WTC11 (cell line): ENCODE data around the gene STUM. TPM values are rescaled to one million over a fixed set of nuclear protein-coding genes. Genes with fewer than 3 reads are reported as not detected.

Source experiments
- ATAC-seq: fragments of 200-7000 bp; cut with Tn5 transposase; 2 replicates; pipeline ENCODE4 v1.10.0; 2021; ENCODE audit warnings: mild to moderate bottlenecking, moderate library complexity
- CTCF ChIA-PET: fragments of 300-600 bp; sonication (Branson Sonifier 250); formaldehyde crosslinking; loops from one replicate; lab custom pipeline; 2021; ENCODE audit warnings: antibody characterized with exemption; lab: Charles Lee
- POLR2A ChIA-PET: fragments of 350-600 bp; sonication (Branson Sonifier 250); formaldehyde crosslinking; loops from one replicate; lab custom pipeline; 2021; ENCODE audit warnings: antibody characterized with exemption; lab: Charles Lee
- DNase-seq: peaks from one replicate; pipeline ENCODE4 v3.0.0; 2021; ENCODE audit warnings: low spot score
- H3K27ac Mint-ChIP-seq: 2 replicates; pipeline ENCODE4 v1.8.0; 2021; ENCODE audit warnings: mixed read lengths
- H3K27me3 Mint-ChIP-seq: 2 replicates; pipeline ENCODE4 v1.8.0; 2021; ENCODE audit warnings: low read depth, mild to moderate bottlenecking, moderate library complexity, mixed read lengths
- H3K36me3 Mint-ChIP-seq: 2 replicates; pipeline ENCODE4 v1.8.0; 2021; ENCODE audit warnings: mixed read lengths
- H3K4me1 Mint-ChIP-seq: 2 replicates; pipeline ENCODE4 v1.8.0; 2022; ENCODE audit warnings: mixed read lengths
- H3K4me3 Mint-ChIP-seq: 2 replicates; pipeline ENCODE4 v1.8.0; 2021; ENCODE audit warnings: mild to moderate bottlenecking, moderate library complexity, mixed read lengths
- H3K9me3 Mint-ChIP-seq: 2 replicates; pipeline ENCODE4 v1.8.0; 2021; ENCODE audit warnings: mixed read lengths
- ATF1 ChIP-seq: sonication (generic); formaldehyde crosslinking; IDR thresholded peaks from 2 replicates; pipeline ENCODE4 v1.8.1; 2023; ENCODE audit warnings: mild to moderate bottlenecking, moderate library complexity, missing genetic modification reagents
- ESRRA ChIP-seq: sonication (generic); formaldehyde crosslinking; IDR thresholded peaks from 2 replicates; pipeline ENCODE4 v1.8.1; 2022; ENCODE audit warnings: mild to moderate bottlenecking, missing genetic modification reagents, borderline replicate concordance
- FOXK1 ChIP-seq: sonication (generic); formaldehyde crosslinking; IDR thresholded peaks from 2 replicates; pipeline ENCODE4 v1.8.0; 2022; ENCODE audit warnings: mild to moderate bottlenecking, moderate library complexity, missing genetic modification reagents
- GTF2I ChIP-seq: fragments of 250-450 bp; sonication (Bioruptor Pico); conservative IDR thresholded peaks from 2 replicates; pipeline ENCODE4 v1.4.0; 2021; ENCODE audit warnings: mild to moderate bottlenecking
- HMGA2 ChIP-seq: fragments of 250-450 bp; sonication (Bioruptor Pico); IDR thresholded peaks from 2 replicates; pipeline ENCODE4 v1.4.0; 2021; ENCODE audit warnings: mild to moderate bottlenecking, moderate library complexity
- NFE2L1 ChIP-seq: sonication (generic); formaldehyde crosslinking; IDR thresholded peaks from 2 replicates; pipeline ENCODE4 v1.8.1; 2023; ENCODE audit warnings: missing genetic modification reagents
- NR2C2 ChIP-seq: sonication (generic); formaldehyde crosslinking; IDR thresholded peaks from 2 replicates; pipeline ENCODE4 v1.8.0; 2022; ENCODE audit warnings: mild to moderate bottlenecking, missing genetic modification reagents
- PRRX2 ChIP-seq: fragments of 250-450 bp; sonication (Bioruptor Pico); IDR thresholded peaks from 2 replicates; pipeline ENCODE4 v1.8.0; 2021; ENCODE audit warnings: mild to moderate bottlenecking
- SMAD4 ChIP-seq: sonication (generic); formaldehyde crosslinking; IDR thresholded peaks from 2 replicates; pipeline ENCODE4 v1.8.0; 2022; ENCODE audit warnings: mild to moderate bottlenecking, missing genetic modification reagents
- SOX15 ChIP-seq: fragments of 250-450 bp; sonication (Bioruptor Pico); IDR thresholded peaks from 2 replicates; pipeline ENCODE4 v1.9.0; 2021; ENCODE audit warnings: mild to moderate bottlenecking
- ZBTB21 ChIP-seq: sonication (generic); formaldehyde crosslinking; IDR thresholded peaks from 2 replicates; pipeline ENCODE4 v1.8.1; 2023; ENCODE audit warnings: mild to moderate bottlenecking, missing genetic modification reagents, borderline replicate concordance
- ZNF396 ChIP-seq: fragments of 250-450 bp; sonication (Bioruptor Pico); IDR thresholded peaks from 2 replicates; pipeline ENCODE4 v1.8.0; 2021; ENCODE audit warnings: mild to moderate bottlenecking, moderate library complexity, borderline replicate concordance
- ZNF671 ChIP-seq: fragments of 250-450 bp; sonication (Bioruptor Pico); IDR thresholded peaks from 2 replicates; pipeline ENCODE4 v1.8.0; 2021; ENCODE audit warnings: mild to moderate bottlenecking
- total RNA-seq: library from RNA; stranded (reverse); gene quantifications from 3 replicates; pipeline ENCODE4 v1.2.3, GENCODE V29; 2021
- TF ChIP-seq, protein P1 (sequence below): sonication (generic); formaldehyde crosslinking; conservative IDR thresholded peaks from 2 replicates; pipeline ENCODE4 v1.8.1; 2023; ENCODE audit warnings: mild to moderate bottlenecking, low read depth, missing genetic modification reagents, moderate library complexity
- TF ChIP-seq, protein P2 (sequence below): sonication (generic); formaldehyde crosslinking; IDR thresholded peaks from 2 replicates; pipeline ENCODE4 v1.8.1; 2023; ENCODE audit warnings: mild to moderate bottlenecking, missing genetic modification reagents
- TF ChIP-seq, protein P3 (sequence below): sonication (generic); formaldehyde crosslinking; IDR thresholded peaks from 2 replicates; pipeline ENCODE4 v1.8.0; 2023; ENCODE audit warnings: missing genetic modification reagents, mild to moderate bottlenecking, borderline replicate concordance
- TF ChIP-seq, protein P4 (sequence below): sonication (generic); formaldehyde crosslinking; IDR thresholded peaks from 2 replicates; pipeline ENCODE4 v1.8.1; 2023; ENCODE audit warnings: mild to moderate bottlenecking, missing genetic modification reagents, moderate library complexity
- TF ChIP-seq, protein P5 (sequence below): fragments of 250-450 bp; sonication (Bioruptor Pico); conservative IDR thresholded peaks from 2 replicates; pipeline ENCODE4 v1.9.0; 2021; ENCODE audit warnings: mild to moderate bottlenecking
- TF ChIP-seq, protein P6 (sequence below): fragments of 250-450 bp; sonication (Bioruptor Pico); IDR thresholded peaks from 2 replicates; pipeline ENCODE4 v1.9.0; 2021; ENCODE audit warnings: mild to moderate bottlenecking

Gene STUM
- total RNA-seq, 1 experiment from 2014 or later = 2.5 TPM

DNA sequence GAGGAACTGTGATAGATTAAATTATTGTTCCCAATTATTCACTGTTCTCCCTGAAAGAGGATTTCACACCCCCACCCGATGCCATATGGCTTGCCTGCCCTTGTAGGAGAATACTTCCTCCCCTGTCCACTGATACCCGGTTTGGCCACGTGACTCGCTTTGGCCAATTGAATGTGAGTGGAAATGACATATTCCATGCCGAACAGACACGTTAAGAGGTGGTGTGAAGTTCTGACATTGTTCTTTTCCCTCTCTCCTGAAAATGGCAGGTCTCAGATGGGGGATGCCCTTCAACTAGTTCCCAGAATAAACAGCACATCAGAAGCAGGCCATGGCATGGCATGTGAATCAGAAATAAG, 5.3 kb downstream of the STUM start:
- Mint-ChIP-seq H3K4me3 (no peak overlapping the region), H3K4me1 (peaks cover 19% of the 10 kb centered on the region), H3K9me3 (no peaks in the 10 kb centered on the region), H3K27me3 (peaks cover 36% of the 10 kb centered on the region)
- ATAC-seq = no peak
- CTCF ChIA-PET = no interaction called here
- TF ChIP-seq, protein P1, sequence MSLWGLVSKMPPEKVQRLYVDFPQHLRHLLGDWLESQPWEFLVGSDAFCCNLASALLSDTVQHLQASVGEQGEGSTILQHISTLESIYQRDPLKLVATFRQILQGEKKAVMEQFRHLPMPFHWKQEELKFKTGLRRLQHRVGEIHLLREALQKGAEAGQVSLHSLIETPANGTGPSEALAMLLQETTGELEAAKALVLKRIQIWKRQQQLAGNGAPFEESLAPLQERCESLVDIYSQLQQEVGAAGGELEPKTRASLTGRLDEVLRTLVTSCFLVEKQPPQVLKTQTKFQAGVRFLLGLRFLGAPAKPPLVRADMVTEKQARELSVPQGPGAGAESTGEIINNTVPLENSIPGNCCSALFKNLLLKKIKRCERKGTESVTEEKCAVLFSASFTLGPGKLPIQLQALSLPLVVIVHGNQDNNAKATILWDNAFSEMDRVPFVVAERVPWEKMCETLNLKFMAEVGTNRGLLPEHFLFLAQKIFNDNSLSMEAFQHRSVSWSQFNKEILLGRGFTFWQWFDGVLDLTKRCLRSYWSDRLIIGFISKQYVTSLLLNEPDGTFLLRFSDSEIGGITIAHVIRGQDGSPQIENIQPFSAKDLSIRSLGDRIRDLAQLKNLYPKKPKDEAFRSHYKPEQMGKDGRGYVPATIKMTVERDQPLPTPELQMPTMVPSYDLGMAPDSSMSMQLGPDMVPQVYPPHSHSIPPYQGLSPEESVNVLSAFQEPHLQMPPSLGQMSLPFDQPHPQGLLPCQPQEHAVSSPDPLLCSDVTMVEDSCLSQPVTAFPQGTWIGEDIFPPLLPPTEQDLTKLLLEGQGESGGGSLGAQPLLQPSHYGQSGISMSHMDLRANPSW = no peak
- TF ChIP-seq, protein P2, sequence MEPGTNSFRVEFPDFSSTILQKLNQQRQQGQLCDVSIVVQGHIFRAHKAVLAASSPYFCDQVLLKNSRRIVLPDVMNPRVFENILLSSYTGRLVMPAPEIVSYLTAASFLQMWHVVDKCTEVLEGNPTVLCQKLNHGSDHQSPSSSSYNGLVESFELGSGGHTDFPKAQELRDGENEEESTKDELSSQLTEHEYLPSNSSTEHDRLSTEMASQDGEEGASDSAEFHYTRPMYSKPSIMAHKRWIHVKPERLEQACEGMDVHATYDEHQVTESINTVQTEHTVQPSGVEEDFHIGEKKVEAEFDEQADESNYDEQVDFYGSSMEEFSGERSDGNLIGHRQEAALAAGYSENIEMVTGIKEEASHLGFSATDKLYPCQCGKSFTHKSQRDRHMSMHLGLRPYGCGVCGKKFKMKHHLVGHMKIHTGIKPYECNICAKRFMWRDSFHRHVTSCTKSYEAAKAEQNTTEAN = no peak
- TF ChIP-seq, protein P3, sequence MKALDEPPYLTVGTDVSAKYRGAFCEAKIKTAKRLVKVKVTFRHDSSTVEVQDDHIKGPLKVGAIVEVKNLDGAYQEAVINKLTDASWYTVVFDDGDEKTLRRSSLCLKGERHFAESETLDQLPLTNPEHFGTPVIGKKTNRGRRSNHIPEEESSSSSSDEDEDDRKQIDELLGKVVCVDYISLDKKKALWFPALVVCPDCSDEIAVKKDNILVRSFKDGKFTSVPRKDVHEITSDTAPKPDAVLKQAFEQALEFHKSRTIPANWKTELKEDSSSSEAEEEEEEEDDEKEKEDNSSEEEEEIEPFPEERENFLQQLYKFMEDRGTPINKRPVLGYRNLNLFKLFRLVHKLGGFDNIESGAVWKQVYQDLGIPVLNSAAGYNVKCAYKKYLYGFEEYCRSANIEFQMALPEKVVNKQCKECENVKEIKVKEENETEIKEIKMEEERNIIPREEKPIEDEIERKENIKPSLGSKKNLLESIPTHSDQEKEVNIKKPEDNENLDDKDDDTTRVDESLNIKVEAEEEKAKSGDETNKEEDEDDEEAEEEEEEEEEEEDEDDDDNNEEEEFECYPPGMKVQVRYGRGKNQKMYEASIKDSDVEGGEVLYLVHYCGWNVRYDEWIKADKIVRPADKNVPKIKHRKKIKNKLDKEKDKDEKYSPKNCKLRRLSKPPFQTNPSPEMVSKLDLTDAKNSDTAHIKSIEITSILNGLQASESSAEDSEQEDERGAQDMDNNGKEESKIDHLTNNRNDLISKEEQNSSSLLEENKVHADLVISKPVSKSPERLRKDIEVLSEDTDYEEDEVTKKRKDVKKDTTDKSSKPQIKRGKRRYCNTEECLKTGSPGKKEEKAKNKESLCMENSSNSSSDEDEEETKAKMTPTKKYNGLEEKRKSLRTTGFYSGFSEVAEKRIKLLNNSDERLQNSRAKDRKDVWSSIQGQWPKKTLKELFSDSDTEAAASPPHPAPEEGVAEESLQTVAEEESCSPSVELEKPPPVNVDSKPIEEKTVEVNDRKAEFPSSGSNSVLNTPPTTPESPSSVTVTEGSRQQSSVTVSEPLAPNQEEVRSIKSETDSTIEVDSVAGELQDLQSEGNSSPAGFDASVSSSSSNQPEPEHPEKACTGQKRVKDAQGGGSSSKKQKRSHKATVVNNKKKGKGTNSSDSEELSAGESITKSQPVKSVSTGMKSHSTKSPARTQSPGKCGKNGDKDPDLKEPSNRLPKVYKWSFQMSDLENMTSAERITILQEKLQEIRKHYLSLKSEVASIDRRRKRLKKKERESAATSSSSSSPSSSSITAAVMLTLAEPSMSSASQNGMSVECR (CRISPR knock-in tag) = no peak
- TF ChIP-seq, all 79 proteins: peak for 0
- POLR2A ChIA-PET = no interaction called here
- DNase-seq = no peak
- Mint-ChIP-seq H3K27ac (no peak overlapping the region), H3K36me3 (no peaks in the 10 kb centered on the region)

DNA sequence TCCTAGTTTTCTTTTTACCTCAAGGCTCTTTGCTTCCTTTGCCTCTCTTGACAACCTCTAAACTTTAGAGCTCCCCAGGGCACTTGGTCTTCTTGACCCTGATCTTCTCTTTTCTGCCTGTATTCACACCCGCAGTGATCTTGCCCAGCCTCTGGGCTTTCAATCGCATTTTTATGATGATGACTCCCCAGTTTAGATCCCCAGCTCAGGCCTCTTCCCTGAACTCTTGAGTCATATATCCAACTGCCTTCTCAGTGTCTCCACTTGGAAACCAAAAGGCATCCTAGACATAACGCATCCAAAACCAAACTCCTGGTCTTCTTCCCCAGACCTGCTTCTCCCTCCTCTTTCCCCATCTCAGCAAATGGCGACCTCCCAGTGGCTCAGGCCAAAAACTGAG, 6.5 kb downstream of the STUM start:
- DNase-seq (no peak), ATAC-seq (no peak)
- TF ChIP-seq, protein P3 (CRISPR knock-in tag) = no peak
- TF ChIP-seq ZNF396 (CRISPR knock-in tag) (no peak), PRRX2 (CRISPR knock-in tag) (no peak), SOX15 (CRISPR knock-in tag) (no peak), NFE2L1 (CRISPR knock-in tag) (no peak), ESRRA (no peak), ZNF671 (CRISPR knock-in tag) (no peak), SMAD4 (CRISPR knock-in tag) (no peak), GTF2I (no peak), NR2C2 (CRISPR knock-in tag) (no peak), HMGA2 (CRISPR knock-in tag) (no peak), ZBTB21 (CRISPR knock-in tag) (no peak), ATF1 (no peak), FOXK1 (no peak)
- TF ChIP-seq, protein P4, sequence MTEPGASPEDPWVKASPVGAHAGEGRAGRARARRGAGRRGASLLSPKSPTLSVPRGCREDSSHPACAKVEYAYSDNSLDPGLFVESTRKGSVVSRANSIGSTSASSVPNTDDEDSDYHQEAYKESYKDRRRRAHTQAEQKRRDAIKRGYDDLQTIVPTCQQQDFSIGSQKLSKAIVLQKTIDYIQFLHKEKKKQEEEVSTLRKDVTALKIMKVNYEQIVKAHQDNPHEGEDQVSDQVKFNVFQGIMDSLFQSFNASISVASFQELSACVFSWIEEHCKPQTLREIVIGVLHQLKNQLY = no peak
- TF ChIP-seq, protein P5, sequence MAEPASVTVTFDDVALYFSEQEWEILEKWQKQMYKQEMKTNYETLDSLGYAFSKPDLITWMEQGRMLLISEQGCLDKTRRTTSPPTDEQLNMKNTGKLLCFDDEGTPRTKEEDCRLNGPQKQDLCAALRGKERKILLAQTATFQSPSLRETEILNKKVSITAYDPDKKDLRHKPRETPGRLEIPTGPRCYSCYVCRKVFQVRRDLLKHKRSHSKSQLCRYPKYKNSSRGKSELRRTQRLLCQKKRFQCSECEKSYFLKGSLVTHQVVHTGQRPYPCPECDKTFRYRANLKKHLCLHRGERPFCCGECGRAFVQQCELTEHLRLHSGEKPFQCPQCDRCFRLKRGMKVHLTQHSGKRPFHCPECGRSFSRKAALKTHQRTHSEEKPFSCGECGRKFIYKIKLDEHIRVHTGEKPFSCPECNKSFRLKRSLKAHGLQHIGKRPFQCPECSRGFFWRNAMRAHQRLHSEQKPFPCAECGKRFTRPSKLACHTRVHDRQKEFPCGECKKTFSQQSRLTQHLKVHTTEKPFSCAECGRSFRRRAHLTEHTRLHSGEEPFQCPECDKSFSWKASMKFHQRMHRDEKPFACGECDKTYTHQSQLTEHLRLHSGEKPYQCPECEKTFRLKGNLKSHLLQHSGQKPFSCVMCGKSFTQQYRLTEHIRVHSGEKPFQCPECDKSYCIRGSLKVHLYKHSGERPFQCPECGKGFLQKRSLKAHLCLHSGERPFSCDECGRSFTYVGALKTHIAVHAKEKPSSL (CRISPR knock-in tag) = no peak
- TF ChIP-seq, protein P6, sequence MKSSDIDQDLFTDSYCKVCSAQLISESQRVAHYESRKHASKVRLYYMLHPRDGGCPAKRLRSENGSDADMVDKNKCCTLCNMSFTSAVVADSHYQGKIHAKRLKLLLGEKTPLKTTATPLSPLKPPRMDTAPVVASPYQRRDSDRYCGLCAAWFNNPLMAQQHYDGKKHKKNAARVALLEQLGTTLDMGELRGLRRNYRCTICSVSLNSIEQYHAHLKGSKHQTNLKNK = no peak
- Mint-ChIP-seq H3K4me3 (no peak overlapping the region), H3K4me1 (peaks cover 15% of the 10 kb centered on the region), H3K36me3 (no peaks in the 10 kb centered on the region), H3K27ac (no peak overlapping the region), H3K27me3 (peaks cover 26% of the 10 kb centered on the region), H3K9me3 (no peaks in the 10 kb centered on the region)
- POLR2A ChIA-PET = no interaction called here
- CTCF ChIA-PET = interaction anchor here (1.1 to 1.8 kb wide), 3 partner anchors 15 to 71 kb away, joined by 3 to 8 read pairs (median 5); no protein-coding TSS in a partner anchor
